GM12873 (cell line): ENCODE results near the gene PLPP6.

ENCODE experiments used
- CTCF ChIP-seq: IDR thresholded peaks from 2 replicates; pipeline ENCODE4 v1.5.1; 2012; ENCODE audit warnings: low read depth, mild to moderate bottlenecking, moderate library complexity, low read length, control low read depth; ENCODE audit not compliant: insufficient read depth; ENCODE audit errors: missing control alignments

Gene PLPP6

GRCh38 chr9:4663956-4664355 lies 1.9 kb downstream of the PLPP6 start:
- no peak for TF ChIP-seq CTCF

GRCh38 chr9:4665357-4665756 lies 3.3 kb downstream of the PLPP6 start:
- TF ChIP-seq CTCF = no peak

GRCh38 chr9:4666042-4666699 lies 4.1 kb downstream of the PLPP6 start, which contains the start of gene SPATA6L:
Gene SPATA6L, minus strand, starts transcription at chr9:4666480. Its CDS starts 230 bp downstream, at chr9:4666250.
- peak; percentile 20 for TF ChIP-seq CTCF

GRCh38 chr9:4667681-4668080 lies 5.6 kb downstream of the PLPP6 start:
- no peak for TF ChIP-seq CTCF

GRCh38 chr9:4668604-4669003 lies 6.5 kb downstream of the PLPP6 start:
- TF ChIP-seq CTCF = no peak

- TF ChIP-seq CTCF = no peak
These were observed 7.8 kb downstream of the PLPP6 start for GRCh38 chr9:4669890-4670289.

- TF ChIP-seq CTCF = no peak
These were observed 8.5 kb downstream of the PLPP6 start for GRCh38 chr9:4670591-4670990.

GRCh38 chr9:4671737-4672136 lies 9.6 kb downstream of the PLPP6 start:
- TF ChIP-seq CTCF = no peak
